IMR-90 (cell line): ENCODE data around the gene BEX5. TPM values are rescaled to one million over a fixed set of nuclear protein-coding genes. Genes with fewer than 3 reads are reported as not detected.
"Not testable (repeated sequence)": the region's sequence is repeated elsewhere in the genome, so short reads cannot be mapped to it uniquely, and the experiment has no call there.

ENCODE experiments used
- ATAC-seq: fragments of 200-7000 bp; cut with Tn5 transposase; 2 replicates; pipeline ENCODE4 v1.9.1; 2020; ENCODE audit warnings: low read depth, mild to moderate bottlenecking, moderate library complexity
- BruUV-seq: library from RNA; stranded (reverse); fragments of 400-500 nt; replicated peaks from 2 replicates; lab custom pipeline; 2021; lab: Mats Ljungman, UMichigan
- CTCF ChIA-PET: fragments of 300-600 bp; formaldehyde crosslinking; extraction: SDS; loops from one replicate; lab custom pipeline; 2021; ENCODE audit warnings: antibody characterized with exemption; lab: Yijun Ruan, JAX
- POLR2A ChIA-PET: fragments of 300-600 bp; sonication (Branson Sonifier 250); formaldehyde crosslinking; loops from one replicate; lab custom pipeline; 2022; ENCODE audit warnings: antibody characterized with exemption; ENCODE audit not compliant: unreplicated experiment; lab: Charles Lee
- DNase-seq: peaks from one replicate; pipeline ENCODE4 v3.0.0; 2013
- H2AFZ ChIP-seq: replicated peaks from 2 replicates; pipeline ENCODE3; 2013; ENCODE audit warnings: low read length, mild to moderate bottlenecking; ENCODE audit not compliant: poor library complexity
- H2AK5ac ChIP-seq: 2 replicates; pipeline ENCODE4 v1.6.1; 2013; ENCODE audit warnings: low read depth, low read length, inconsistent platforms
- H2AK9ac ChIP-seq: replicated peaks from 2 replicates; pipeline ENCODE3; 2013; ENCODE audit warnings: mild to moderate bottlenecking, low read depth, low read length, moderate library complexity; ENCODE audit not compliant: poor library complexity
- H2BK120ac ChIP-seq: 2 replicates; pipeline ENCODE4 v1.6.1; 2013; ENCODE audit warnings: low read depth, low read length, inconsistent platforms
- H2BK15ac ChIP-seq: 3 replicates; pipeline ENCODE4 v1.6.1; 2013; ENCODE audit warnings: low read depth, low read length, inconsistent platforms
- H2BK20ac ChIP-seq: 2 replicates; pipeline ENCODE4 v1.6.1; 2013; ENCODE audit warnings: low read depth, mild to moderate bottlenecking, inconsistent platforms, low read length, moderate library complexity
- H2BK5ac ChIP-seq: 2 replicates; pipeline ENCODE4 v1.6.1; 2013; ENCODE audit warnings: mild to moderate bottlenecking, low read depth, low read length, inconsistent platforms; ENCODE audit not compliant: poor library complexity, severe bottlenecking
- H3K14ac ChIP-seq: replicated peaks from 2 replicates; pipeline ENCODE4 v1.6.1; 2013; ENCODE audit warnings: low read depth, low read length, inconsistent platforms
- H3K18ac ChIP-seq: 2 replicates; pipeline ENCODE4 v1.6.1; 2013; ENCODE audit warnings: low read depth, low read length, control low read depth
- H3K23ac ChIP-seq: 2 replicates; pipeline ENCODE4 v1.6.1; 2013; ENCODE audit warnings: low read depth, low read length, inconsistent platforms
- H3K27ac ChIP-seq: 2 replicates; pipeline ENCODE4 v1.5.1; 2013; ENCODE audit warnings: mild to moderate bottlenecking, control low read depth, low read length; ENCODE audit not compliant: insufficient read depth
- H3K27me3 ChIP-seq: 2 replicates; pipeline ENCODE4 v1.6.1; 2013; ENCODE audit warnings: low read length; ENCODE audit not compliant: control insufficient read depth, insufficient read depth
- H3K36me3 ChIP-seq: 2 replicates; pipeline ENCODE4 v1.6.1; 2013; ENCODE audit warnings: low read length, mixed read lengths; ENCODE audit not compliant: control insufficient read depth, insufficient read depth
- H3K4ac ChIP-seq: 2 replicates; pipeline ENCODE4 v1.6.1; 2013; ENCODE audit warnings: low read depth, low read length, inconsistent platforms
- H3K4me1 ChIP-seq: 2 replicates; pipeline ENCODE4 v1.6.1; 2013; ENCODE audit warnings: low read length, mixed read lengths; ENCODE audit not compliant: control insufficient read depth, insufficient read depth
- H3K4me2 ChIP-seq: 2 replicates; pipeline ENCODE4 v1.6.1; 2013; ENCODE audit warnings: low read depth, mild to moderate bottlenecking, control low read depth, low read length, moderate library complexity
- H3K4me3 ChIP-seq: 2 replicates; pipeline ENCODE4 v1.5.1; 2013; ENCODE audit warnings: low read depth, mild to moderate bottlenecking, control low read depth, low read length, moderate library complexity; ENCODE audit not compliant: insufficient read depth
- H3K56ac ChIP-seq: 2 replicates; pipeline ENCODE4 v1.6.1; 2013; ENCODE audit warnings: low read length, inconsistent platforms; ENCODE audit not compliant: insufficient read depth; ENCODE audit errors: extremely low read depth
- H3K79me1 ChIP-seq, 2 experiments: 2 replicates each; pipeline ENCODE4 v1.6.1; 2013; ENCODE audit warnings: low read length in 2 of 2, inconsistent platforms in 1 of 2, low read depth in 1 of 2
- H3K9ac ChIP-seq: 2 replicates; pipeline ENCODE4 v1.6.1; 2013; ENCODE audit warnings: low read depth, low read length, control low read depth
- H3K9me1 ChIP-seq: 2 replicates; pipeline ENCODE4 v1.6.1; 2013; ENCODE audit warnings: low read length, inconsistent platforms; ENCODE audit not compliant: insufficient read depth
- H3K9me3 ChIP-seq: 2 replicates; pipeline ENCODE4 v1.6.1; 2013; ENCODE audit warnings: low read length; ENCODE audit not compliant: control insufficient read depth, insufficient read depth
- H4K20me1 ChIP-seq: 2 replicates; pipeline ENCODE4 v1.6.1; 2013; ENCODE audit warnings: low read length, inconsistent platforms; ENCODE audit not compliant: insufficient read depth
- H4K5ac ChIP-seq: 2 replicates; pipeline ENCODE4 v1.6.1; 2013; ENCODE audit warnings: mild to moderate bottlenecking, low read depth, low read length, control low read depth
- H4K8ac ChIP-seq, 2 experiments: 2 replicates each; pipeline ENCODE4 v1.6.1; 2013; ENCODE audit warnings: low read depth in 2 of 2, low read length in 2 of 2, control low read depth in 1 of 2, inconsistent platforms in 1 of 2
- H4K91ac ChIP-seq: 2 replicates; pipeline ENCODE4 v1.6.1; 2013; ENCODE audit warnings: low read depth, low read length, inconsistent platforms; ENCODE audit not compliant: insufficient read depth
- WGBS, 2 experiments: methylation state at CpG; one replicate each; pipeline versions ENCODE4 v1.1.5 to v1.1.7; 2013; ENCODE audit warnings: missing lambda C conversion rate in 2 of 2; ENCODE audit not compliant: insufficient read length in 1 of 2; ENCODE audit errors: extremely low coverage in 2 of 2; 5-methylcytosine and 5-hydroxymethylcytosine counted together
- dilution Hi-C: fragments of 300-500 bp; cut with HindIII; formaldehyde crosslinking; loops from one replicate; pipeline ENCODE4 v1.14.3; 2018; ENCODE audit warnings: low sequenced_read_pairs; ENCODE audit not compliant: unreplicated experiment
- in situ Hi-C: fragments of 300-500 bp; cut with MboI; formaldehyde crosslinking; loops from 3 replicates; pipeline ENCODE4 v1.14.3; 2019; ENCODE audit warnings: low sequenced_read_pairs, inconsistent platforms, mixed read lengths
- intact Hi-C: fragments of 100-400 bp; cut with micrococcal nuclease; formaldehyde crosslinking; loops from 2 replicates; pipeline ENCODE4 v1.10.0; 2022
- polyA plus RNA-seq, 3 experiments: library from polyadenylated mRNA; depleted of rRNA; stranded (reverse); fragments of >200 nt; gene quantifications; 2 replicates each; pipeline ENCODE4 v1.2.3, GENCODE V29; 2012; ENCODE audit warnings: low replicate concordance in 1 of 3
- total RNA-seq: library from RNA; depleted of rRNA; stranded (reverse); fragments of >200 nt; gene quantifications from 2 replicates; pipeline ENCODE4 v1.2.3, GENCODE V29; 2012

Gene BEX5
- total and polyA plus RNA-seq, 2 of the 4 experiments (the other 2 are of a cell fraction) = not detected

GRCh38 chrX:102140876-102141275 lies 14.9 kb downstream of the BEX5 start:
- H4K20me1 ChIP-seq, dilution Hi-C loops, H2AK5ac ChIP-seq, ATAC-seq, H3K4me1 ChIP-seq, POLR2A ChIA-PET, in situ Hi-C loops, H3K23ac ChIP-seq, H3K4ac ChIP-seq, DNase-seq, H3K27me3 ChIP-seq, H3K79me1 ChIP-seq, H4K8ac ChIP-seq, H3K18ac ChIP-seq, H2AK9ac ChIP-seq, H2AFZ ChIP-seq, H4K91ac ChIP-seq, H2BK120ac ChIP-seq, H3K9me3 ChIP-seq, H3K4me2 ChIP-seq, H3K9me1 ChIP-seq, BruUV-seq, H3K27ac ChIP-seq, H2BK5ac ChIP-seq, H3K9ac ChIP-seq, H4K5ac ChIP-seq, H3K14ac ChIP-seq, H2BK15ac ChIP-seq, H3K36me3 ChIP-seq, H3K4me3 ChIP-seq, H3K56ac ChIP-seq, CTCF ChIA-PET, H2BK20ac ChIP-seq, intact Hi-C loops: not testable (repeated sequence)
- no CpG with 5 or more reads among the region's 16 CpGs for WGBS, 2 experiments
